ENCODE results near the gene POLDIP2.

GRCh38 chr17:28368915-28369683 is 11.8 kb upstream of the POLDIP2 start:
- TF ChIP-seq CTCF (IDR thresholded peaks at IDR 0.05; ENCODE audit: insufficient read depth, low read length) (no peak), GABPA (IDR thresholded peaks at IDR 0.05; ENCODE audit: low read depth) (no peak)
